T-helper 22 cell (primary cell): ENCODE results near the gene RPL9.
A peak's percentile ranks its signal among the peaks of the same experiment; 100 is the strongest.
"Not testable (repeated sequence)": the region's sequence is repeated elsewhere in the genome, so short reads cannot be mapped to it uniquely, and the experiment has no call there.

ENCODE experiments used
- DNase-seq: peaks from one replicate; pipeline ENCODE4 v3.0.0-alpha.2; 2020; ENCODE audit warnings: low read depth

Gene RPL9

GRCh38 chr4:39458505-39459300 is at the start of gene RPL9, which contains the start of gene LIAS:
Gene RPL9 (minus strand): TSS chr4:39458922. CDS start chr4:39458439, 483 bp downstream.
Gene LIAS (plus strand): TSS chr4:39459056. CDS start chr4:39459118, 62 bp downstream.
- peak; percentile 87 for DNase-seq

DNA sequence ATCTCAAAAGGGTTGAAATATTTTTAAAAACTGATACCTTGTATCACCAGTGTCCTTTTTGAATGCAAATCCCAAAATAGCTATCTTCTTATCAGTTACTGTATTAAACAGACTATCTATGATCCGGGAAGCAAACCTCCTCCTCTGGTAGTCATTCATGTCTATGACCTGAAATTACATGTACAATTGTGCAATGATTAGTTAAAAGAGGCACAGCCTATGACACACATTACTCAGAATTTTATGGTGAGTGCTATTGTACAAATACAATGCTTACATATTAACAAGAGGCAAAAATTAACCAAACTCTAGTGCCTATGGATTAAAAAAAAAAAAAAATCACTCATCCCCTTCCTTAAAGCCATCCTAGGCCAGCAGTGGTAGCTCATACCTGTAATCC is 46.9 kb upstream of the RPL9 start:
- no peak for DNase-seq

DNA sequence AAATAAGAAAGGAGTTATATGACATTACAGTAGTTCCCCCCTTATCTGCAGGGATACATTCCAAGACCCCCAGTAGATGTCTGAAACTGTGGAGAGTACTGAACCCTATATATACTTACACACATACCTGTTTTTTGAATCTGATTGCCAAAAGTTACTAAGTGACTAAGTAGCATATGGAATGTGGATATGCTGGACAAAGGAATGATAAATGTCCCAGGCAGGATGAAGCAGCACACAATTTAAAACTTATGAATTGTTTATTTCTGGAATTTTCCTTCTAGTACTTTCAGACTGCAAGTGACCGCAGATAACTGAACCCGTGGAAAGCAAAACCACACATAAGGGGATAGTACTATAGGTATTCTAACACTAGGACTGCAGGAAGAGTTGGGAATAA is 45.8 kb upstream of the RPL9 start:
- DNase-seq = no peak

- not testable (repeated sequence) for DNase-seq
These were observed 43.9 kb upstream of the RPL9 start for GRCh38 chr4:39502664-39503035.

DNA sequence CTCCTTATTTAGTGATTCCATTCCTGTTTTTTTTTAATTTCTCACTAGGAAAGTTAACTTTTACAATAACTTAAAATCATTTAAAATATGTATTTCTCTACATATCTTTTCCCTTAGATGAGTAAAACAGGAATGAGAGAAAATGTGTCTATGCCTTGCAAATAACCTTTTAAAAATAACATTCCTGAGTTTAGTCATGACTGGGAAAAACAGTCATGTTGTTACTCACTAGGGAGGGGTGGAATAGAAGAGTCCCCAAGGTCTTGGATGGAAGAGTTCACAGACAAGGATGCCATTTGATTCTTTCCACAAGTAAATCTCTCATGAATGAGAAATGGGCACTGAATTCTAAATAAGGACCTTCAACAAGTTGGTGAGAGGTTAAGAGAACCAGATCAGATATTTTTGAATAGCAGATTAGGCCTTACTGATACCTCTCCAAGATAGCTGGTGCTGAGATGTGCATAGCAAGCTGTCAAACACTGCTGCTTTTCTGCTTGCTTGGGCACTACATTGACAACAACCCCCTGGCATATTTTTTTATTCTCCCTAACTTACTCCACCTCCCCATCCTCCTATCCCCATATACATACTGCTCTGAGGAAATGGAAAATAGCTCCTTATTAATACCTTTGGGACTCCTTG is 43.4 kb upstream of the RPL9 start:
- DNase-seq = no peak

DNA sequence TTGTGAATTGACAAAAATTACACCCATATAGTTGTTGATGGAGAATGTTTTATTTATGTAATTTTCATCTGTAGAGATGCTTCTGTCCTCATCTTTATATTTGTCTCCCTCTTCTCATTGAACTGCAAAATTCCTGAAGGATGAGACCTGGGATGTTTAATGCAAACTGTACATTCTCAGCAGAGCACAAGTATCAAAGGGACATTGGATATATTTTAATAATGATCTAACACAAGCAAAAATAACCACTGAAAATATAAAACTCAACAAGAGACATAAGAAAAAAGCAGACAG is 40.0 kb upstream of the RPL9 start:
- no peak for DNase-seq

DNA sequence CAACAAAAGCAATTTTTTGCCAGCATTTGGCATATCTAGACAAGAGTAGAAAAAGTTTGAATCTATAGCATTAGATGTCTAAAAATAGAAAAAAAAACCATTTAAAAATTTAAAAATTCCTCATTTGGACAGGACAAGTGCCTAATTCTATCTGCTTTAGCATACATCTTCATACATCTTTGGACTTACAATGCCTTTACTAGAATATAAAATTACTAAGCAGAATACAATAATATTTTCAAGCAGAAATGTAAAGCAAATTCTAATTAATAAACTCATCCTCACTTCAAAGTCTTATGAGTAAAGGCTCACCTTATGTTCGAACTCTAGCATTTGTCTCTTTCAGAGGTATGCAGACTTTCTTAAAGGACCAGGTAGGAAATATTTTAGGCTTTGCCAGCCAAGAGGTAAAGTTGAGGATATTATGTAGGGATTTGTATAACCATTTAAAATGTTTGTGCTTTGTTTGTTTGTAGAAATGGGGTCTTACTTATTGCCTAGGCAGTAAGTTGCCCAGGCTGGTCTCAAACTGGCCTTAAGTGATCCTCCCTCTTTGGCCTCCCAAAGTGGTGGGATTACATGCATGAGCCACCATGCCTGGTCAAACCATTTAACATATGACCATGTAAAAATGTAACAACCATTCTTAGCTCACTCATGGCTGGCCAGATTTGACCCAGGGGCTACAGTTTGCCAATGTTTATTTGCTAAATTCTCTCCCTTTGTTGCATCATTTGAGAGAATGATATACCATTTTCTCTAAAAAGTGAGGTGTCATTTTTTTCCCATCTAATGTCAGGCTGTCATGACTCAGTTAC is 39.4 kb upstream of the RPL9 start:
- no peak for DNase-seq

DNA sequence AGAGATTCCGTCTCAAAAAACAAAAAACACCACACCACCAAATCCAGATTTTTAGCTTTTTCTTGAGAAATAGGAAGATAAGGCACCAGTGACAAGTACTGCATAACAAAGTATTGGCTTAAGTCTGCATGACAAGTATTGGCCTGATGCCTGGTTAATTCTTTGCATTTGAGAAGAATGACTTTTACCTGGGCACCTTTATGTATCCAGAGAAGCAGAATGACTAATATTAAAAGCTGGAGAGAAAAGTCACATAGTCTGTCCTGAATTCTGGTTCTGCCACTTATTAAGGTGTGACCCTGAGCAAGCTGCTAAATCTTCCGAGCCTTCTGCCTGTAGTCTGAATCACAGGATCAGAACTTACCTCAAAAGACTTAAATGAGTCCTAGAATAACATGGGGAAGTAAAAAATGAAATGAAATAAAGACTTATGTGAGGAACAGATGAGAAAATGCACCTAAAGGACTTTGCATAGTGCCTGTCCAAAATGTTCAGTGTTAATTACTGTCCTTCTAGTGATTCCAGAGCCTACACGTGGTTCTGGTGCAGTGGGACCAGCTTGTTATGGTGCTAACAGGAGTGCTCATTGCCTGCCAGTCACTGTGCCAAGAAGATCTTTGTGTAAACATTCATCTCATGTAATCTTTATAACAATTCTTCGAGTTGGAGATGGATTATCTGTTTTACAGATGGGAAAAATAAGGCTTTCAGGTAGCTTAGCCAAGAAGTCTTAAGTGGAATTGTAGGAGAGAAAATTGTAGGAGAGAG is 36.9 kb upstream of the RPL9 start:
- DNase-seq = no peak

DNA sequence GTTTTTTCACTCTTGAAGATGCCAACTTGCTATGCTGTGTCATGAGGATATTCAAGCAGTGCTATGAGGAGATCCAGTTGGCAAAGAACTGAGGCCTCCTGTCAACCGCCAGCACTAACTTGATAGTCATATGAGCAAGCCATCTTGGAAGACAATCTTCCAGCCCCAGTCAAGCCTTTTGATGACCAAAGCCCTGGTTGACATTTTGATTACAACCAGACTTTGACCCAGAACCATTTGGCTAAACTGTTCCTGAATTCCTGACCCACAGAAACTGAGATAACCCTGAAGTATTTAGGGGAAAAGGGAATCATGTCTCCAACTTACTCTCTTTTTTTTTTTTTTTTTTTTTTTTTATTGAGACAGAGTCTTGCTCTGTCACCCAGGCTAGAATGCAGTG is 35.6 kb upstream of the RPL9 start:
- no peak for DNase-seq

GRCh38 chr4:39490322-39490721 is 31.6 kb upstream of the RPL9 start:
- DNase-seq = no peak

- no peak for DNase-seq
These were observed 27.6 kb upstream of the RPL9 start for GRCh38 chr4:39486221-39486804.

GRCh38 chr4:39484582-39485272 is 26.0 kb upstream of the RPL9 start:
- DNase-seq = no peak

GRCh38 chr4:39480902-39481695 is 22.4 kb upstream of the RPL9 start:
- no peak for DNase-seq

DNA sequence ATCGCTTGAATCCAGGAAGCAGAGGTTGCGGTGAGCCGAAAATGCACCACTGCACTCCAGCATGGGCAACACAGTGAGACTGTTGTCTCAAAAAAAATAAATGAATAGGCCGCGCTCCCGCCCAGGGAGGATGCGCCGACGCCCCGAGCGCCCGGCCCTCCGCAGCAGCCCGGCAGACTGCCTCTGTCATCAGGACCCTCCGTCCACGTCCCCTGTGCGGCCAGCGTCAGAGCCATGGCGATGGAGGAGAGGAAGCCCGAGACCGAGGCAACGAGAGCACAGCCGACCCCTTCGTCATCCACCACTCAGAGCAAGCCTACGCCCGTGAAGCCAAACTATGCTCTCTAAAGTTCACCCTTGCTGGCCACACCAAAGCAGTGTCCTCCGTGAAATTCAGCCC is 21.5 kb upstream of the RPL9 start:
- DNase-seq = no peak

DNA sequence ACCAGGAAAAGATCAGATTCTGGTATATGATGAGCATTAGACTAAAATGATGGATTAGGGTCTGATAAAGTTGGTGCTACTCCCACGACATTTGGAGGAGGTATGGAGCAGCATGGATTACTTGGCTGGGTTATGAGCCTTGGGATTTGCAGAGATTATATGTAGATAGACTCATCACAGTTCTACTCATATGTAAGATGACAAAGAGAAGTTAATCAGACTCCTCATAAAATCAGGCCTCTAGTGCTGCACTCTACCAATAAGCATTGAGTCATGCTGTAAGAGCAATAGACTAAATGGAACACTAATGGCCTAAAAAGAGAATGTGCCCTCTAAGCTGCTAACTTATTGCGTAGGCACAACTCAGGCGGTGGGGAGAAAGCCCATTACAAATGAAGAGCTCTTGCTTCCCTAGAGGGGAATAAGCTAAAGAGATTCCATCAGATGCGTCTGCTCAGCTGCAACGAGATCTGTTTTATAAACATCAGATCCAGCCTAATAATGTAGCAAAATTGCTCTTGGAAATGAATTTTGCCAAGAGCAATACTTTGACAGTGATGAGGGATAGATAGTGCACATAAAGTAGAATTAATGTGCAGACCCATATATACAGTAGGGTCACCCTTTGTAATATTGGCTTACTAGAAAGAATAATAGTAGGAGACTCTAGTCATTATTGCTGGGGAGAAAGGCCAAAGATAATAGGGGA is 17.6 kb upstream of the RPL9 start:
- DNase-seq = no peak

DNA sequence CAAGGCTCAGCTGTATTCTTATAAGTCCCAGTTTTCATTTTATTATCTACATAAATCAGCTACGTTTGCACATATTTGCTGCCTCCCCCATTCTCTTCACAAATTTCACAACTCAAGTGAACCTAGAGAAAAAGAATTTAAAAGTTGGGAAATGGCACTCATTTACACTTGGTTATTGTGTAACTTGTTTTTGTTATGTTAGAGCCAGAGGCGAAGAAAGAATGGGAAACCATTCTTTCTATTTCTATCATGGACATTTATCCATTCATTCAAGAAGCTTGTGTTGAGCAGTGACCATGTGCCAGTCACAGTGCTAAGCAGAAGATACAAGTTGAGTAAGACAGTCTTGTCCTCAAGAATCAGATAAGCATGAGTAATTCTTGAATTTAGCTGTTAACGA is 13.7 kb upstream of the RPL9 start:
- DNase-seq = no peak

GRCh38 chr4:39470402-39470801 is 11.7 kb upstream of the RPL9 start:
- no peak for DNase-seq

GRCh38 chr4:39469429-39470077 is 10.8 kb upstream of the RPL9 start:
- DNase-seq = no peak

DNA sequence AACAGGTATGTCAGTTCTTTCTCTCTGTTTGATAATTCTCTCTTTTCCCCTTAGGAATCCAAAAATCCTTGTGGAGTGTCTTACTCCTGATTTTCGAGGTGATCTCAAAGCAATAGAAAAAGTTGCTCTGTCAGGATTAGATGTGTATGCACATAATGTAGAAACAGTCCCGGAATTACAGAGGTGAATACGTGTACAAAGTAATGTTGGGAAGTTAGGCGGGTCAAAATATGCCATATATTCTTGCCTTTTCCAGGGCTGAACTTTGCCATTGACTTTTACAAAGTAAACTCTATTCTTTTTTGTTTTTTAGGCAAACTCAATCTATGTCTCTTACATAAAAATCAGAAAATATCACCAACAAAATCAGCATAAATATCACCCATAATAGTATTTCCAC is 8.7 kb upstream of the RPL9 start:
- no peak for DNase-seq
